Medulla oblongata (tissue), 1 donor: Measurements from ENCODE around the gene SZT2.

Source experiments
- DNase-seq: peaks from one replicate; pipeline ENCODE4 v3.0.0-alpha.2; 2015; ENCODE audit errors: extremely low spot score

Gene SZT2

GRCh38 chr1:43423672-43424550 is 34.2 kb downstream of the SZT2 start:
- no peak for DNase-seq

- no peak for DNase-seq
Observed at GRCh38 chr1:43425045-43425444, 35.3 kb downstream of the SZT2 start.

GRCh38 chr1:43426221-43426620 is 36.5 kb downstream of the SZT2 start:
- DNase-seq = no peak

GRCh38 chr1:43427524-43427923 is 37.8 kb downstream of the SZT2 start:
- no peak for DNase-seq

- DNase-seq = no peak
Observed at GRCh38 chr1:43427941-43428340, 38.2 kb downstream of the SZT2 start.

- no peak for DNase-seq
Observed at GRCh38 chr1:43430831-43431230, 41.1 kb downstream of the SZT2 start.

GRCh38 chr1:43431676-43432075 is 42.0 kb downstream of the SZT2 start:
- no peak for DNase-seq

GRCh38 chr1:43432171-43432860 is 42.6 kb downstream of the SZT2 start:
- no peak for DNase-seq

GRCh38 chr1:43432907-43433306 is 43.2 kb downstream of the SZT2 start:
- DNase-seq = no peak

GRCh38 chr1:43434256-43434655 is 44.6 kb downstream of the SZT2 start:
- DNase-seq = no peak

GRCh38 chr1:43435146-43436145 is 45.7 kb downstream of the SZT2 start:
- peak; percentile 63 for DNase-seq

GRCh38 chr1:43436371-43436770 is 46.7 kb downstream of the SZT2 start:
- no peak for DNase-seq

GRCh38 chr1:43437031-43437973 is 47.6 kb downstream of the SZT2 start:
- DNase-seq = no peak

GRCh38 chr1:43438006-43438405 is 48.3 kb downstream of the SZT2 start:
- no peak for DNase-seq

- no peak for DNase-seq
Observed at GRCh38 chr1:43438576-43438952, 48.9 kb downstream of the SZT2 start.

- no peak for DNase-seq
Observed at GRCh38 chr1:43438953-43439581, 49.4 kb downstream of the SZT2 start.

GRCh38 chr1:43439781-43440180 is 50.1 kb downstream of the SZT2 start:
- DNase-seq = no peak

GRCh38 chr1:43440358-43440757 is 50.7 kb downstream of the SZT2 start:
- DNase-seq = no peak

- no peak for DNase-seq
Observed at GRCh38 chr1:43441166-43441893, 51.6 kb downstream of the SZT2 start.
